ENCODE measurements around the gene CA4.
"Not testable (repeated sequence)": the region's sequence is repeated elsewhere in the genome, so short reads cannot be mapped to it uniquely, and the experiment has no call there.

DNA sequence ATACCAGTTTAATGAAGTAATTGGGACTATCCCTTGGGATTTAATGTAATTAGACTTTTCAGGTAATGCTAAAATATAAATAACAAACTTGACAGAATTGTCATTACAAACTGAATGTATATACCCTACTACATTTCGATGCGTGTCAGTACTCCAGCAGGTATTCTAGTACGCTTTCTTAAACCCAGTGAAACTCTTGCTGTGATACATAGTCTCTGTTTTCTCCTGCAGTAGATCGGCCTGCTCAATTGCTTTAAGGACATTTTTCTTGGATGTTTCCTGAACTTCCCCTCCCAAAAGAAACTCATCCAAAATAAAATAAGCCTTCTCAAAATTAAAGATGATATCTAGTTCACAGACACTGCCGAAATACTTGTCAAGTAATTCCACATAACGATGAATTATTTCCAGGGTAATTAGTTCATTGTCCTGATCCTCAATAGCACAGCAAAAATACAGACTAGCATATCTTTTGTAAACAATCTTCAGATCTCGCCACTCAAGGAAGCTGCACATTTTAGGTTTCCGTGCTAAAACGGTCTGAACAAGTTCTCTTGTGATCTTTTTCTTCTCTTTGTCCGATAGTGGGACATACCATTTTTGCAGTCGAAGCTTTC is 47.6 kb upstream of the CA4 start:
- TF ChIP-seq POLR2AphosphoS5, POLR2A, EP300 (IDR thresholded peaks at IDR 0.05): not testable (repeated sequence)
